DND-41 (cell line): ENCODE measurements around the gene MTCH1.

Experiments
- CTCF ChIP-seq: IDR thresholded peaks from 2 replicates; pipeline ENCODE4 v1.5.1; 2012; ENCODE audit warnings: borderline replicate concordance, low read length, moderate library complexity, mild to moderate bottlenecking; ENCODE audit not compliant: poor library complexity, severe bottlenecking; ENCODE audit errors: extremely low read depth
- EZH2 ChIP-seq: IDR thresholded peaks from 3 replicates; pipeline ENCODE4 v1.6.1; 2012; ENCODE audit warnings: borderline replicate concordance, low read depth, mild to moderate bottlenecking, moderate library complexity, low read length, inconsistent platforms; ENCODE audit not compliant: severe bottlenecking

DNA sequence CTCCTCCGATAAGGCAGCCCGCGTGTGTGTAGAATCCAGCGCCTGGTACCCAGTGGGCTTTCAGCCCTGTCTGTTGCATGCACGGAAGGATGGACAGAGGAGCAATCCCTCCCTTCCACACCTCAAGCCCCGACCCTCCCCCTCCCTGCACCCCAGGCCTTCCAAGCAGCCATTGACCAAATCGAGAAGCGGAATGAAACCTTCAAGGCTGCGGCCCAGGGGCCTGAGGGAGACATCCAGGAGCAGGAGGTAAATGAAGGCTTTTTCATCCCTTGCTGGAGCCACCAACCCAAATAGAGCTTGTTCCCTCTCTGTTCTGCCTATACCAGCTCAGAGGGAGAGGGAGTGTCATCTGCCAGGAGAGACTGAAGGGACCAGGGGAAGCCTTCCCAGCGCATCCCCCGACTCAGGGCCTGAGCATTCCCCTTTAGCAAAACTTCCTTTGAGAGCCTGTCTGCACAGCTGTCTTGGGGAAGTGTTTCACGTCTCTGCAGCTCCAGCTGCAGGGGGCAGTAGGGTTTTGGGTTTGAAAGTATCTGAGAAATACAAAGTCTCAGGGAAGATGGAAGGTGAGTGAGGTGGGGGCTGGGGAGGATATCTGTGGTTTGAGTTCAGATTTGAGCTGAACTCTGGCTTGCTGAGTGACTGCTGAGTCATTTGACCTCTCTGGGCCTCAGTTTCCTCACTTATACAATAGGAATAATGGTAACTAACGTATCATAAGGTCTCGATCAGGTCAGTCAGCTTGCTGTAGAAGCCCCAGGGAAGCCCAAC, 35.5 kb upstream of the MTCH1 start:
- TF ChIP-seq CTCF (peak; percentile 93), EZH2 (no peak)
